SKM-1 treated with dmso at 0.1 percent for 144 hours (cell line): ENCODE measurements around the gene SPTSSA.
A peak's percentile ranks its signal among the peaks of the same experiment; 100 is the strongest.
"Not testable (repeated sequence)": the region's sequence is repeated elsewhere in the genome, so short reads cannot be mapped to it uniquely, and the experiment has no call there.

ENCODE experiments used
- DNase-seq: peaks from one replicate; lab custom pipeline; 2025; ENCODE audit not compliant: unreplicated experiment; lab: John Stamatoyannopoulos, UW

The SPTSSA gene

GRCh38 chr14:34428102-34428466, 34.0 kb downstream of the SPTSSA start:
- not testable (repeated sequence) for DNase-seq

GRCh38 chr14:34426313-34427295, 35.4 kb downstream of the SPTSSA start:
- no peak for DNase-seq

GRCh38 chr14:34425095-34425851, 36.8 kb downstream of the SPTSSA start:
- DNase-seq: no peak

- DNase-seq: no peak
These were observed 37.6 kb downstream of the SPTSSA start for GRCh38 chr14:34424488-34424887.

- DNase-seq: no peak
These were observed 38.6 kb downstream of the SPTSSA start for GRCh38 chr14:34423445-34423844.

- peak; percentile 80 for DNase-seq
These were observed 41.4 kb downstream of the SPTSSA start for GRCh38 chr14:34420547-34421150.

- DNase-seq: no peak
These were observed 52.3 kb downstream of the SPTSSA start for GRCh38 chr14:34409721-34410120.

- DNase-seq: no peak
These were observed 54.1 kb downstream of the SPTSSA start for GRCh38 chr14:34407951-34408350.

GRCh38 chr14:34404416-34404815, 57.6 kb downstream of the SPTSSA start:
- no peak for DNase-seq

- DNase-seq: peak; percentile 7
These were observed 58.4 kb downstream of the SPTSSA start for GRCh38 chr14:34403646-34404045.

- DNase-seq: no peak
These were observed 64.0 kb downstream of the SPTSSA start for GRCh38 chr14:34398024-34398423.

GRCh38 chr14:34387974-34388516, 74.0 kb downstream of the SPTSSA start:
- no peak for DNase-seq

- no peak for DNase-seq
These were observed 75.1 kb downstream of the SPTSSA start for GRCh38 chr14:34386865-34387485.

- not testable (repeated sequence) for DNase-seq
These were observed 76.2 kb downstream of the SPTSSA start for GRCh38 chr14:34385881-34386280.

- no peak for DNase-seq
These were observed 78.2 kb downstream of the SPTSSA start for GRCh38 chr14:34383839-34384238.
